CD4-positive, alpha-beta T cell treated with Interferon gamma for 1 hour (primary cell): Measurements from ENCODE around the gene CHRNG.
"Not testable (repeated sequence)": the region's sequence is repeated elsewhere in the genome, so short reads cannot be mapped to it uniquely, and the experiment has no call there.

Experiments
- DNase-seq: peaks from one replicate; pipeline ENCODE4 v3.0.0-alpha.2; 2020

Gene CHRNG

DNA sequence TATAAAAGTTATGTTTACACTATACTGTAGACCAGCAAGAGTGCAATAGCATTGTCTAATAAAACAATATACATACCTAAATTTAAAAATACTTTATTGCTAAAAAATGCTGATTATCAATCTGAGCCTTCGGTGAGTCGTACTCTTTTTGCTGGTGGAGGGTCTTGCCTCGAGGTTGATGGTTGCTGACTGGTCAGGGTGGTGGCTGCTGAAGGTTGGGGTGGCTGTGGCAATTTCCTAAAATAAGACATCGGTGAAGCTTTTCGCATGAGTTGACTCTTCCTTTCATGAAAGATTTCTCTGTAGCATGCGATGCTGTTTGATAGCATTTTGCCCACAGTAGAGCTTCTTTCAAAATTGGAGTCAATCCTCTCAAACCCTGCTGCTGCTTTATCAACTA lies 8.5 kb downstream of the CHRNG start:
- no peak for DNase-seq

DNA sequence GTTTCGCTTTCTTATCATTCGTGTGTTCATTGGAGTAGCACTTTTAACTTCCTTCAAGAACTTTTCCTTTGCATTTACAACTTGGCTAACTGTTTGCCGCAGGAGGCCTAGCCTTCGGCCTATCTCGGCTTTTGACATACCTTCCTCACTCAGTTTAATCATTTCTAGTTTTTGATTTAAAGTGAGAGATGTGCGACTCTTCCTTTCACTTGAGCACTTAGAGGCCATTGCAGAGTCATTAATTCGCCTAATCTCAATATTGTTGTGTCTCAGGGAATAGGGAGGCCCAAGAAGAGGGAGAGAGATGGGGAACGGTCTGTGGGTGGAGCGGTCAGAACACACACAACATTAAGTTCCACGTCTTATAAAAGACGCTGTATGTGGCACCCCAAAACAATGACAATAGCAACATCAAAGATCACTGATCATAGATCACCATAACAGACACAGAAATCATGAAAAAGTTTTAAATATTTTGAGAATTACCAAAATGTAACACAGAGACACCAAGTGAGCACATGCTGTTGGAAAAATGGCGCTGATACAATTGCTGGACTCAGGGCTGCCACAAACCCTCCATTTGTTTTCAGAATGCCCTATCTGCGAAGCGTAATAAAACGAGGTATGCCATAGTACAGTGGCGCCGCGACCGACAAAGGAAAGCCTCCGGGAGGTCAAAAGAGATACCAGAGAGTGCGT lies 10.3 kb downstream of the CHRNG start:
- no peak for DNase-seq

DNA sequence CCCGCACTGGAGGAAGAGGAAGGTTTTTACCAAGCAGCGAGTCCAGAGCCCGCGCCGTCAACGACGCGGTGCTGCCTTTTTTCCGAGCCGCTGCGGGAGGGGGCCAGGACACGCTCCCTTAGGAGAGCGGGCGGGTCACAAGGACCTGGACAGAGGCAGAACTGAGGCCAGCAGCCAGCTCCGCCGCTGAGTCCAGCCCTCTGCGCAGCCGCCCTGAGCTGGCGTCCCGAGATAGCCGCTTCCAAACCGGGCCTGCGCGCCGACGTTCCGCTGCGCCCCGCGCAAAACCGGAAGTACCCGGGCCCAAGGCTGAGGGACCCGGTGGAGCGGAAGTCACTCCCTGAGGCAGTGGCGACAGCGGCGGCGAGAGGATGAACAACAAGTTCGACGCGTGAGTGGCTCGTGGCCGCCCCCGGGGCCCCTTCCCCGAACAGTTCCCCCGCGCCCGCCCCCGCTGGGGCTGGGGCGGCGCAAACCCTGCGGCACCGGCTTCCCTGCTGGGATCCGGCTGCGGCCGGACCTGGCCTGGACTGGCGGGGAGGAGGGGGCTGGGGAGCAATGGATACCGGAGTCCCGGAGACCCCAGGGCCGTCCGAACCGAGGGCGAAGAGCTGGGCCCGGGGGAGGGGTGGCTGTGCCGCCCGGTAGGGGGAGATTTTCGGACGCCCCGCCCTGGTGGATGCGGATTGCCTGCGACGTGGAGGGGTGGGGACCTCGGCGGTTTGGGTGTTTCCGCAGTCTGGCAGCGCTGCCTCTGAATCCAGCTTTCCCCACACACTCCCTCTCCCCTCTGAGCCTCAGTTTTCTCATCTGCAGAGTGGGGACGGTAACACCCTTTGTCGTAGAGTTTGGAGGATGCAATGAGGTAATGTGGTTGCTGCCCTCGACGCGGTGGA lies 11.1 kb downstream of the CHRNG start, which contains the start of the genes EIF4E2 and TIGD1:
Gene EIF4E2, plus strand, starts transcription at position 336 of the 896 bp plus-strand sequence. Its CDS starts 36 bp downstream, at position 372.
Gene TIGD1, minus strand, starts transcription at position 204 of the 896 bp plus-strand sequence. CDS start 675 bp downstream, outside the sequence.
- DNase-seq, result peak; percentile 90

DNA sequence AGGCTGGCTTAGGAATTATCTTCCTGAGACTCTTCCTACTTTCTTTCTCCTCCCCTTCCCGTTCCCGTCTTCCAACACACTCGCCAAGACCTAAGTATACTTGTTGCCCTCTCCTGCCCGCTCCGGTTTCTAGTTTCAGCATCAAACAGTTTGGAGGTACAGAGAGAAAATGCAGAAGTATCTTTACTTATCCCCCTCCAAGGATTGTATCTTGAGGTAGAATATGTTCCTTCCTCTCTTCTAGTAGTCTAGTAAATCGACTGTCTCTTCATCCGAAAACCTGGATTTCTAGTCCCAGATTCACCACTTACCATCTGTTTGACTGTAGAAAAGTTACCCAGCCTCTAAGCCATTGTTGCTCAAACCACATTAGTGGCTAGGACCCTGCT lies 11.8 kb downstream of the CHRNG start:
- no peak for DNase-seq

DNA sequence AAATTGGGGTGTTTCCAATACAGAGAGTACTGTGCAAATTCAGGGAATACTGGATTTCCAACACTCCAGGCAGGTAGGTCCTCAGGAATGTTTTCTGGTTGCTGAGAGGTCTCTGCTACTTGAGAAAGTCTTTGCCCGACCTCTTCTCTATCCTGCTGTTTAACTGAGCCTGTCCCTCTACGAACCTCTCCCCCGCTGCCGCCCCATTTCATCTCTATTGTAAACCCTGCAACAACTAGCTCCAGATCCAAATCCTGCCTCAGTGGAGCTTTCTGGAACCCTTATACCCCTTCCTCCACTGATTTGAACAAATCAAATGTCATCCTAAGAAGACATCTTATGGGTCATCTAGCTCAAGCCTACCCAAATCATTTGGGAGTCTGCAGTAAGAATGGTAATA lies 12.3 kb downstream of the CHRNG start:
- no peak for DNase-seq

DNA sequence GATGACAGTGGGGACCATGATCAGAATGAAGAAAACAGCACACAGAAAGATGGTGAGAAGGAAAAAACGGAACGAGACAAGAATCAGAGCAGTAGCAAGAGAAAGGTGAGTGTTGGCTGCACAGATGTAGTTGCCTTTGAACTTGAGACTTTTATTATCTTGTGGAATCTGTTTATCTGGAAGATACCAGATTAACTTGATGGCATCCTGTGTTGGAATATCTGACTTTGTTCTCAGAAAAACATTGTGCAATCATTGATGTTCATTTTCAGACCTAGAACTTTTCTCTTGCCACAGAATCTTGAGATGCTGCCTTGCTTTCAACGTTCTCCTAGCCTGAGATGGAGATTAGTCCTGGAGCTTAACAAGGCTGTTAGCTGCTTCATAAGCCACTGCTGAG lies 16.9 kb downstream of the CHRNG start:
- DNase-seq, result no peak

DNA sequence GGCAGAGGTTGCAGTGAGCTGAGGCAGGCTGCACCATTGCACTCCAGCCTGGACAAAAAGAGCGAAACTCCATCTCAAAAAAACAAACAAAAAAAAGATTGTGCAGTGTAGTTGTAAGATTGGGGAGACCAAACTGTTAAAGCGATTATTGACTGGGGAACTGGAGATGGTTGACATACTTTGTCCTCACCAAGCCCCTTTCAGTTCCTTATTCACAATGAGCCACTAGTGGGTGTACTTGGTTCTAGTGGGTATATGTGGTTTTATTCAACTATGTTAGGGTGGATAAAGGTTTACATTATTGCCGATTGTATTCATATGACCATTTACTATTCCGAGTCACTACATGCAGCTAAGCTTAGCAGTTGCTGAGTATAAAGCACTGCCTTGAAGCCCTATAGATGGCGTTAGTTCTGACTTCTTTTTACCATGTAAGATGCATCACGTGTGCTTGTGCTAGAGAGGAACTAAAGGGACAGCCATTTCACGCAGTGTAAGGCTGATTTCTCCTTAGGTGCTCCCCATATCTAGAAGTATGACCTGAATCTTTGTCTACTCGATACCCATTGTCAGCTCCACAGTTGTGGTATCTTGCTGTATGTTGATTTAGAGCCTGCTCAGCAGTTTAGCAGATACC lies 23.1 kb downstream of the CHRNG start:
- no peak for DNase-seq

DNA sequence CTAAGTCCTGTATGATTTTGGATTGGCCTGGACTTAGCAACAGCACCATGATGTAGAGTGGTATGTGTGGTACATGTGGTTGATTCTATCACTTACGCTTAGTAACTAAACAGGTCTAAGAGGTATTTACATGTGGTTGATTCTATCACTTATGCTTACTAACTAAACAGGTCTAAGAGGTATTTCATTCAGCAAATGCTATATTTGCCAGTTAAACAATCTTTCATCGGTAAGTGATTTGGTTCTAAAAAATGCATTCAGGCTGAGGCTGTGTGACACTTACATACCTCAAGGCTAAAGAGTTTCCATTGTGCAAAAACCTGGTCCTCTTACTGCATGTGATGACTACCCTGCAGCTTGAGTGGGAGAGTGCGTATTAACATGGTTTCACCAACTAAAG lies 24.1 kb downstream of the CHRNG start:
- no peak for DNase-seq

DNA sequence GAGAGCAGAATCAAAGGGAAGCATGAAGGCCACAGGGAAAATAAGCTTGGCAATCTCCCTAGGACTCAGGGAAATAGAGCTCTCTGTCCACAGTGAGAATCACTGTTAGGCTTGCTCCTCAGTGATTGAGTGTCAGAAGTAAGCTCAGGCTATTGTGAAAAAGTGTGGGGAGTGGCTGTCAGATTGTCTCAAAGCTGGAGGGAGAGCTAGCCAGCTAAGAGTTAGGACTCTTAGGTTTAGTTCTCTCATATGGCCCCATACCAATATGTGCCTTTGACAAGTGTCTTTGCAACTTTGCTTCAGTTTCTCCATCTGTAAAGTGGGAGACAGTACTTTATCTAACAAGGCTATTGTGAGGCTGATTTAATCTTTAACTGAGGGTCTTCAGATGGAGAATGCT lies 28.2 kb downstream of the CHRNG start:
- DNase-seq, result no peak

DNA sequence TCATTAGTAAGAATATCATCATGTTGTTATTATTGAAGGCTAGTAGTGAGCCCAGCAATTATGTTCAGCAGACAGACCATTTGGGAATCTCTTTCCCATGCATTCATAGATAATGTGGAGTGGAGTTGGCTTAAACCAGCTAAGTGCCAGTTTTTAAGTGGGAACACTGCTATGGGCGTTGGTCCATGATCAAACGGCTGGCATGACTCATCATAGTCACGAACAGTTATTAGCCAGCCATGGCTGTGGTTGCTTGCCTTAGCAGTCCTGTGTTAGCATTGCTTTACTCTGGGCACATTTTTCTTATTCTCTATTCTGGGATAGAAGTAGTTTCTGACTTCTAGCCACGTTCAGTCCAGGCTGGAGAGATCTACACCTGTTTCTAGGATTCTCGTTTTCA lies 28.7 kb downstream of the CHRNG start:
- DNase-seq, result no peak

DNA sequence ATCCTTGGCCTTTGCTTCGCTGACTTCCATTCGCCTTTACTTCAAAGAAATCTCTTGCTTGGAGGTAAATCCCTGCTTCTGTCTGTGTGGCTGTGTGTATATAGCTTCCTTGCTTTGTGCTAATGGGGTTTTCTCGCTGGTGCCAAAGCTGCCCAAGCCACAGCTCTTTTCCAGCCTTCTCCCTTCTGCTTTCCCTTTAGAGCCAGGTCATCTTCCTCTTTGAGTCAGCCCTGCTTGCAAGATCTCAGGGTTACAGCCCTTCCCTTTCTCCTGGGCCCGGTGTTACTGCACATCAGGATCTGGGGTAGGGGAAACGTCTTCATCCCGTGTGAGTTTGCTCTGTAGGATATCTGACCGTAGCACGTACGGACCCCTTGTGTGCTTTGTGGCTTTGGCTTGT lies 30.0 kb downstream of the CHRNG start:
- no peak for DNase-seq

DNA sequence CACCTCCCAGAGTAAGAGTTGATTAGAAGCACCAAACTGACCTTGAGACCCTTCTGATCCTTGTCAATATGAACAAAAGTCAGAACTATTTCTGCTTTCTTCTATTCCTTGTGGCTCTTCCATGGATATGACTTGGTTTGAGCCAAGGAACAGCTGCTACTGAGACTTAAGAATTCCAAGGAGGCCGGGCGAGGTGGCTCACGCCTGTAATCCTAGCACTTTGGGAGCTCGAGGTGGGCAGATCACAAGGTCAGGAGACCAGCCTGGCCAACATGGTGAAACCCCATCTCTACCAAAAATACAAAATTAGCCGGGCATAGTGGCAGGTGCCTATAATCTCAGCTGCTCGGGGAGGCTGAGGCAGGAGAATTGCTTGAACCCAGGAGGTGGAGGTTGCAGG lies 31.0 kb downstream of the CHRNG start:
- DNase-seq, result not testable (repeated sequence)

DNA sequence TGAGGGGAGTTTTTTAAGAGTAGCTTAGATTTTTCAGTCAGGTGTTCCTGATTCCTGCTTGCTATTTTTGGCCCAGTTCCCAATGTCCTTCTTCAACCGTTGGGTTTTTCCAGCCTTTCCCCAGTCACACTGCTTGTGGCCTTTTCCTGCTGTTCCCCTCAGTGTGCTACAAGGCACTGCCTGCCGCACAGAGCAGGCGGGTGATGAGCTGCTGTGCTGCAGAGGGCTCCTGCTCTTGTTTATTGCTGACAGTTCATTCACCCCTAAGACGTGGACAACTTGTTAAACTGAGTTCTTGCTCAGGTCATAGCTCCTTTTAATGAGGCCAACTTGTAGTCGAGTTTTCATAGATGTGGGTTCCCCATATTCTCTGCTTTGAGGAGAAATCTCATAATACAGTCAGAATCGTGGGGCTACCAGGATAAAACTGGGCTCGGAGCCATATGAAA lies 31.6 kb downstream of the CHRNG start:
- DNase-seq, result no peak

DNA sequence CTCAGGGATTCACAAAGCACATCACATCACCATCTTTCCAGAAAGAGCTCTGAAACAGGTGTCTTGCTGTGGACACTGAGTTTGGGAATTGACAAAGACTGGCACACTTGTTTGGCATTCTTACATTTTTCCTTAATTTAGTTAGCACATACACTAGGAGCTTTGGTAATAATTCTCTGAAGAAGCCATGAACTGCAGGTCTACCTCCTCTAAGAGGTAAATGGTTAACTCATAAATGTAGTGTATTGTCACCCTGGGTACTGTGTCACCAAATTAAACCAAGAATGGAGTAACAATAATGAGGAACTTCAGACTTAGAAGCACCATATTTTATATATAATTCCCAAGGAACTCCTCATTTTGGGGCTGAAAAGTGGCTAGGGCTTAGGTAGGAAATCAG lies 33.5 kb downstream of the CHRNG start:
- no peak for DNase-seq

DNA sequence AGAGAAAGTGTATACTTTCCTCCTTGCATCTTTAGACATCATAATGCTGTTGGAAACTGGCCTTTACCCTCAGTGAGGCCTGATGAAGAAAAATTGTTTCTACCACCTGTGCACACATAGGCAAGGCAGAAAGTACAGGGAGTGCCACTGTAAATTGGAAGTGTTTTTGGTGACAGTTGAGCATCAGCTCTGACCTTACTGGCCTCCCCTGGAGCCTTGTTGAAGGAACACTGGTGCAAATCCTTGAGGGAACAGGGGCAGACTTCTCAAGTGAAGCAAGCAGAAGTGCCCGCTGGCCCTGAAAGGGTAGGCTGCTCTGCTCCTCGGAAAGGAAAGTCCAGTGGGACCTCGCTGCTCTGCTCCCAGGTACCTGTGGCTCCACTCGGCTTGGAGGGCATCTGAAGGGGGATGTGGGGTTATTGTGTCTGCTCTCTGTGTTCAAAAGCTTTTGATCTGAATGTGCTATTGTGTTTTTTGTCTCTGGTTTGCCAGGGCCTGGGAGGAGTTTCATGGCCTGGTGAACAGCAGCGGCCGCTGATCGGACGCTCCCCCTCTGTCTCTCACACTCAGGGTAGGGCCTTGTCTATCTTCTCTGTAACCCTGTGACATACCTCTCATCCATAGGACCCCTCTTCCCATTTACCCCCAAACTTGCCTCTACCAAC lies 34.4 kb downstream of the CHRNG start:
- no peak for DNase-seq

DNA sequence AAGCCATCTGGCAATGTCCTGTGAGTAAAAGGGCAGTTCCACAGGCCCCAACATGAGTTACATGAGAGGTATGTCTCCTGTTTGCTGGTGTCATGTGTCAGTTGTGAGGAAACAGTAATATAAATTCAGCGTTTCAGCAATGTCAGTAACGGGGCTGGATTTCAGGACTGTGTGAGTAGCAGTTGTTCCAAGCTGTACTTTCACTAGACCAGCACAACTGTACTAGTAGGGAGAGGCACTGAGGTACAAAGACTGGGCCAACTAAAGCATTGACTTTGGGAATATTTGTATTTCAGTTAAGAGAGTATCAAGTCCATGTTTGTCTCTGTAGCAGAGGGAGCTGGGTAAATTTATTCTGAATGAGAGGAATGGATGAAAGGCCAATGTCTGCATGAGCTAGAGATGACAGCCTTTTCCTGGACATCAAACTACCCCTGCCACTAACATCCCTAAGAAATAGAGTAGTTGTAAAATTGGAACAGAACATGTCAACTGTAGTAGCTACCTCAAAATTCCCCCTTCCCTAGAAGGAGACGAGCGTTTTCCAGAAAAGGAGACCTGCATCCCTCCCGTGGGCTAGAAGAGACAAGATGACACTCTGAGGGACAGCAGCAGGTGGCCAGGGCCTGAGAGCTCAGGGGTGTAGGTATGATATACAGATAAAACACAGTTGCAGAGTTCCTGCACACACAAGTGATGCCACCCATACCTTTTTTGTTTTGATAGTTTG lies 35.3 kb downstream of the CHRNG start:
- no peak for DNase-seq

DNA sequence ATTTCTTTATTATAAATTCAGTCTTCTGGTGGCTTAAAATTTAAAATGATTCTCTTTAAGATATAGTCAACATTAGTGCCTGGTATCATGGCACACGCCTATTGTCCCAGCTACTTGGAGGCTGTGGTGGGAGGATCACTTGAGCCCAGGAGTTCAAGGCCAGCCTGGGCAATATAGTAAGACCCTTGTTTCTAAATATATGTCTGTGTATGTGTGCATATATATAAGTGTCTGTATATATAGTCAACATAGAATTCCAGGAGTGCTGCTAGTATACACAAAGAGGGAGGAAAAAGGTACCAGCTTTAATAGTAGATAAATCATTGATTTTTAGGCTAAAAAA lies 35.9 kb downstream of the CHRNG start:
- no peak for DNase-seq

DNA sequence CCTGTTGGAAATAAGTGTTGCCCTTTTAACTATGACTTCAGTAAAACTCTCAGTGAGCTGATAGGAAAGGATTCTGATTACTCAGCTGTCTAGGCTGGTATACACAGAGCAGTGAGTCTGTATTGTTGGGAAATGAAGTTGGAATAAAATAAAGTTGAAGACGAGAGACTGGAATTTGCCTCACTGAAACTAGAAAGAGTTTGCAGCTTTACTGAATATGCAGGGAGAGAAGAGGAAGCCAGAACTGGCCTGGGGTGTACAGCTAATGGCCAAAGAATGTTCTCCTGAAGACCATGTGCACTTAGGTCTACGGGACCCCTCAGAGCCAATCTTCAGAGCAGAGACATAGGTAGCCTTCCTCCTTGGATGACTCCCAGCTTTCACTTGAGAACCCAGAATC lies 37.5 kb downstream of the CHRNG start:
- DNase-seq, result no peak

DNA sequence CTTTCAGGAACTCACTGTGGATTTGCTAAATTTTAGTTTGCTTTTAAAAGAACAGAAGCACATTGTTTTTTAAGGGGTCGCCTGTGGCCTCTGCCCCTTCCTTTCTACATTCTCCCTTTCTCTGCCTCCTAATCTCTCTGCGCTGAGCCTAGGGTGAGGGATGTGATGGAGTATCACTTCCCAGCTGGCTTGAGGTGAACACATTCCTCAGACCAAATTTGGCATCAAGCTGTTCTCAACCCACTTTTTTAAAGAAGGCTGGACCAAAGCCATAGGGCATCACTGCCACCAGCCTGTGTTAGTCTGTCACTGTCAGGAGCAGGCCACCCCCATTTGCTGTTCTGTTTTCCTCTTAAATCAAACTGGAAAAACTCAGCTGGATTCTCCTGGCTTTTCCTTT lies 38.3 kb downstream of the CHRNG start:
- DNase-seq, result no peak

DNA sequence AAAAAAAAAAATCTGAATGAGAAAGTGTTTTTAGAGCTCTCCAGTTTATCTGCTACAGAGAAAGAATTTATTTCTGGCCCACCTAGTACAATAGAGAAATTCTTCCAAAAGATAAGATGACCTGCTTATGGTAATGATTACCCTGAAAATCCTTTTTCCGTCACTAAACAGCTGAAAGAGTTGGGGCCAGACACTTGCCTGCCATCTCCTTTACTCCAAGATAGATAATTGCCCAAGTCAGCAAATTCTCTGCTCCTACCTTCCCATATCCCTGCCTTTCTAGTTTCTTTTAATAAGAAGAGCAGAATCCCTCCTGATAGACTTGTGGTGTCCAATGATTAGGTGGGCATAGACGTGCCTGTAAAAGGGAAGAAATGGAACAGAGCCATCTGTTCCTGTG lies 39.1 kb downstream of the CHRNG start:
- DNase-seq, result no peak

DNA sequence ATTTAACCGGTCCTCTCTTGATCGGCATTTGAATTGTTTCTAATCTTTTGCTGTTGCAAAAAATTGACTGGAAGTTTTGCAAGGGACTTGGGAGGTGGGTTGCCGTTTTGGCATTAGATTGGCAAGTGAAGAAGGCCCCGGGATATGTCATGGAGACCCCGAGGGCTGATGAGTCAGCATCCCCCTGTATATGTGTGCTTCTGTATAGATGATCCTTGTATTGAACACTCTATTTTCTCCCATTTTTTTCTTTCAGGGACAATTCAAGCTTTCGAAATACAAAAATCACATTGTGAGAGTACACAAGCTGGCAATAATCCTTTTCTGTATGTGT lies 41.1 kb downstream of the CHRNG start:
- DNase-seq, result no peak

DNA sequence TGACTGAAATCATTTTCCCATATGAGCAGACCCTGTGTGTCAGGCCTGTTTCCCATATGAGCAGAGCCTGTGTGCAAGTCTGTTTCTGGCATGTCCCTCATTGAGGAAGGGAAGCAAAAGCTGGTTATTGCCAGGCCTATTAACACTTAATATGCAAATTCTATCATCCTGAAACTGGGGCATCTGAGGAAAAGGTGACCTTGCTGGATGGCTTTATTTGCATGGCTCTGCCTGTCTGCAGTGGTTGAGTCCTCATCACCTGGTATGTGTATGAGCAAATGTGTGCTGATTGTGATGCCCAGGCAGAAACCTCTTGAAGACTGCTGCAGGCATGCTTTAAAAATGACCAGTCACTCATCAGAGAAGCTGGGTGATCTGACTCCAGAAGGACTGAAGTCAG lies 42.2 kb downstream of the CHRNG start:
- no peak for DNase-seq

DNA sequence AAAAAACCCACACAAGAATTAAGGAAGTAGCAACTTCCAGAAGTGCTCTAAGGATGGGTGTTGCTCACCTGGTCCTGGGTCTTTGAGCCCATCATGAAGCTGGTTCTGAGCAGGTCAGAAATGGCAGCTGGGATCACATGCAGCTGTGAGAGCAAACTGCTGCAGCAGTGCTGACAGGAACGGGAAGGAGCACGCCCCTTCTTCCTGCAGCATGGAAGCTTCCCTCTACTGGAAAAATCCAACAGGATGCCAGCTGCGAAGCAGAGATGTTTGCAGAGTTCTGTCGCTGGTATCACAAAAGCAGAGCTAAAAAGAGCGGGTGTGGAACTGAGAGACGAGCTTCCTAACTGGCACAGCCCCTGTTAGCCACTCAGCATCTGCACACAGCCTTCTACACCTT lies 44.7 kb downstream of the CHRNG start:
- DNase-seq, result no peak
